Measurements from ENCODE around the gene MYO1F.
"Not testable (repeated sequence)": the region's sequence is repeated elsewhere in the genome, so short reads cannot be mapped to it uniquely, and the experiment has no call there.

The MYO1F gene

GRCh38 chr19:8514505-8515009, 62.7 kb downstream of the MYO1F start:
- DNase-seq: not testable (repeated sequence)

DNA sequence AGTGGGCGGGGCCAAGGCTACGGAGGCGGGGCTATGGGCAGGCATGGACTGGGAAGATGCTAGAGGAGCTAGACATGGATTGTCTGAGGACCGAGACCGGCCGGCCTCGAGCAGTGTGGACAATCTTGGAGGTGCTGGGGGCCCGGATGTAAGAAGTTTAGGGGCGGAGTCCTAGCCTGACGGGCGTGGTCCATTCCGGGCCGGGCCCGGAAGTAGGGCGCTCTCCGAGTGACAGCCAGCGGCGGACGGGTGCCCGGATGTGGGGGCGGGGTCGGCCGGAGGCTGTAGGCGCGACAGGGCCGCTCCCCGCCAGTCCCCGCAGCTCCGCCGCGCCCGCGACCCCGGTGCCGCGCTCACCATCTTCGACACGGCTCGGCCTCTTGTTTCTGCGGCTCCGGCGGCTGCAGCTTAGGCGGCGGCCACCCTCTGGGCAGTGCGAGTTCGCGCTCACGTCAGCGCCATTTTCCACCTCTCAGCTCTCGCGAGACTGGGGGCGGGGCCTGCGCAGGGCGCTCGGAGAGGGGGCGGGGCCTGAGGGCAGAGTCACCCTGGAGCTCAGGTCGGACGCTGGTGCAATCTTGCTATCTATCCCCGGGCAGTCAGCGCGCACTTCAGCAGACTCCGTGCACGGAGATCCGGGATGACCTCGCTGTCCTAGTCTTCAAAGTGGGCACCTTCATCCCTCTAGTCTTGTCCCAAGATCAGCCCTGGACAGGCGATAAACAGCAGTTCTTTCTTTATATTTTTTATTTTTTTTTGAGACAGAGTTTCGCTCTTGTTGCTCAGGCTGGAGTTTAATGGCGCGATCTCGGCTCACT, 63.3 kb downstream of the MYO1F start, which contains the start of gene ZNF414:
Gene ZNF414, minus strand, starts transcription at position 481 of the 818 bp plus-strand sequence. Its CDS starts 121 bp downstream, at position 360.
- peak; percentile 91 for DNase-seq

- DNase-seq: no peak
These were observed 64.1 kb downstream of the MYO1F start for GRCh38 chr19:8513036-8513686.

- DNase-seq: peak; percentile 15
These were observed 64.9 kb downstream of the MYO1F start for GRCh38 chr19:8512115-8512967.

DNA sequence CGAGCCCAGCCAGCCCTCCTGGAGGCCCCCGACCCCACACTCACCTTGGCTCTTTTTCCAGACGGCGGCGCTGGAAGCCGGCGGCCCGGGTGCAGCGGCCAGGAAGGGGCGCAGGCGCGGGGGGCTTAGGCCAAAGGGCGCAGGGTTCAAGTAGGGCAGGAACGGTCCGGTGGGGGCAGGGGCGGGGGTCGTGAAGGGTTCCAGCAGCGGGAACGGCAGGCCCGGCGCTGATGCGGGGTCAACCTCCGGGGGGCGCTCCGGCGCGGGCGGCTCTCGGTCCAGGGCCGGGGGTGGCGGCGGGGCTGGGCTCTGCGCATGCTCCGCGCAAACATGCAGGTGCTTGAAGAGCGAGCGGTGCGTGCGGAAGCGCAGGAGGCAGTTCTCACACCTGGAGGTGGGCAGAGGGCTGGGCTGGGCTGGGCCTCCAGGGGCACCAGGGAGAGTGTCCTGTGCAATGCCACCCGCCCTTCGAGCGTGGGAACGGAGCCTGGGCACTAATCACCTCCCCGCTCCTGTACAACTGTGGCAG, 65.6 kb downstream of the MYO1F start:
- DNase-seq: no peak

DNA sequence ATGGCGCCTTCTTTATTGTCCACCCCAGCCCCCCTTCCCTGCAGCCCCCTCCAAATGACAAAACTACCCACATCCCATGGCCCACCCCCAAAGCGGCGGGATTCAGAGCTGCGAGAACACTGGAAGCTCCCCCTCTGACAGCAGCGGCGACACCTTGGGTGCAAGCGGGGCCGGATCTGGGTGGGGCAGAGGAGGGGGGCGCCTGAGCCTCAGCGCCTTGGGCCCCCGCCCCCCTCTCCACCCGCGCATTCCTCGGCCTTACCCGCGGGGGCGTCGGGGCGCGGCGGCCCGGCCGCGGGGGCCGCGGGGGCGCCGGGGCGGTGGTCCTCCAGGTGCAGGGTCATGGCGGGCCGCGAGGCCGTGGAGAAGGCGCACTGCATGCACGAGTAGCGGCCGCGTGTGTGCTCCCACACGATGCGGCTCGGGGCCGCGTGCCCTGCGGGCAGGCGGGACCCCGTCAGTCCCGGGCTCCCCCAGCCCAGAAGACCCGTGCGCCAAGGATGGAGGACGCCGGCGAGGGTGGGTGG, 66.6 kb downstream of the MYO1F start:
- DNase-seq: no peak

- DNase-seq: no peak
These were observed 70.8 kb downstream of the MYO1F start for GRCh38 chr19:8506402-8506957.

- peak; percentile 59 for DNase-seq
These were observed 71.4 kb downstream of the MYO1F start for GRCh38 chr19:8505680-8506401.

- DNase-seq: no peak
These were observed 72.3 kb downstream of the MYO1F start for GRCh38 chr19:8504919-8505318.

GRCh38 chr19:8504171-8504570, 73.1 kb downstream of the MYO1F start:
- DNase-seq: no peak

- DNase-seq: no peak
These were observed 73.7 kb downstream of the MYO1F start for GRCh38 chr19:8503510-8503909.

- DNase-seq: no peak
These were observed 75.3 kb downstream of the MYO1F start for GRCh38 chr19:8501981-8502380.

GRCh38 chr19:8501516-8501915, 75.7 kb downstream of the MYO1F start:
- DNase-seq: no peak

- DNase-seq: no peak
These were observed 77.1 kb downstream of the MYO1F start for GRCh38 chr19:8500158-8500557.

GRCh38 chr19:8499048-8499833, 78.0 kb downstream of the MYO1F start:
- no peak for DNase-seq

- no peak for DNase-seq
These were observed 78.9 kb downstream of the MYO1F start for GRCh38 chr19:8498295-8498694.

- no peak for DNase-seq
These were observed 83.1 kb downstream of the MYO1F start for GRCh38 chr19:8494158-8494557.

DNA sequence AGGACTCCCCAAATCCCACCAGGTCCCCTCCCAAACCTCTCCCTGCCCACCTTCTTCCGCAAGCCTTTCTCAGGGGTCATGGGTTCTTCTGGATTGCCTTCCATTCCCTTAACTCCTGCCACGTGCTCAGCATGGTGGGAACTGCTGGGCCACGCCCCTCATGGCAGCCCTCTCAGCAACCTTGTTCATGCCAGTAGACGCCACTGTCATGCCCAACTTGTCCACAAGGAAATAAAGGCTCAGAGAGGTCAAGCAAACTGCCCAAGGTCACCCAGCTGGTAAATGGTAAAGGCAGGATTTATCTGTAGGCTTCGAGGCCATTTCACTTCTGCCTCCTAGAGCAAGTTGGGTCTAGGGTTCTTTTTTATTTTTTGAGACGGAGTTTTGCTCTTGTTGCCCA, 85.7 kb downstream of the MYO1F start:
- no peak for DNase-seq

- no peak for DNase-seq
These were observed 86.4 kb downstream of the MYO1F start for GRCh38 chr19:8490873-8491272.

GRCh38 chr19:8490395-8490760, 86.9 kb downstream of the MYO1F start:
- DNase-seq: no peak

Measured in kidney glomerular epithelial cell (primary cell).